HepG2 (cell line): ENCODE data around the gene IGFALS. TPM values are rescaled to one million over a fixed set of nuclear protein-coding genes. Genes with fewer than 3 reads are reported as not detected.

Experiments
- AFF4 ChIP-seq: sonication (generic); formaldehyde crosslinking; IDR thresholded peaks from 2 replicates; pipeline ENCODE4 v1.4.0; 2020; ENCODE audit warnings: missing genetic modification reagents
- AKNA ChIP-seq: sonication (generic); formaldehyde crosslinking; IDR thresholded peaks from 2 replicates; pipeline ENCODE4 v1.4.0; 2020; ENCODE audit warnings: missing genetic modification reagents, borderline replicate concordance
- KDM4B ChIP-seq: sonication (generic); formaldehyde crosslinking; IDR thresholded peaks from 2 replicates; pipeline ENCODE4 v1.4.0; 2020; ENCODE audit warnings: missing genetic modification reagents
- MED8 ChIP-seq: sonication (generic); formaldehyde crosslinking; IDR thresholded peaks from 2 replicates; pipeline ENCODE4 v1.8.1; 2023; ENCODE audit warnings: mild to moderate bottlenecking, missing genetic modification reagents; ENCODE audit not compliant: insufficient replicate concordance
- NR2F6 ChIP-seq, 2 experiments: IDR thresholded peaks; 2 replicates each; pipeline ENCODE4 v1.6.1; 2016; ENCODE audit warnings: antibody characterized with exemption in 1 of 2, mild to moderate bottlenecking in 1 of 2
- PAWR ChIP-seq: sonication (generic); formaldehyde crosslinking; IDR thresholded peaks from 2 replicates; pipeline ENCODE4 v1.4.0; 2020; ENCODE audit warnings: missing genetic modification reagents, mild to moderate bottlenecking, borderline replicate concordance
- SOX6 ChIP-seq, 2 experiments: fragments of 450-650 bp in 1 of 2; sonication (generic) in 1 of 2; formaldehyde crosslinking in 1 of 2; IDR thresholded peaks; 2 replicates each; pipeline versions ENCODE4 v1.4.0 to v1.6.1; 2017 to 2020; ENCODE audit warnings: antibody characterized with exemption in 1 of 2, mild to moderate bottlenecking in 1 of 2, missing genetic modification reagents in 1 of 2
- SRF ChIP-seq: IDR thresholded peaks from 2 replicates; pipeline ENCODE4 v1.6.1; 2011; ENCODE audit warnings: mild to moderate bottlenecking, low read depth, low read length, moderate library complexity
- SRSF9 ChIP-seq: fragments of 200-400 bp; formaldehyde crosslinking; IDR thresholded peaks from 2 replicates; pipeline ENCODE4 v1.6.1; 2018; ENCODE audit warnings: borderline replicate concordance, mild to moderate bottlenecking, low read depth, low read length; ENCODE audit not compliant: insufficient read depth, poor library complexity, severe bottlenecking
- ZNF362 ChIP-seq: sonication (generic); formaldehyde crosslinking; IDR thresholded peaks from 2 replicates; pipeline ENCODE4 v1.4.0; 2020; ENCODE audit warnings: missing genetic modification reagents, mild to moderate bottlenecking, borderline replicate concordance
- ZNF615 ChIP-seq: sonication (generic); formaldehyde crosslinking; IDR thresholded peaks from 2 replicates; pipeline ENCODE4 v1.5.0; 2020; ENCODE audit warnings: mild to moderate bottlenecking, missing genetic modification reagents, borderline replicate concordance
- polyA plus RNA-seq, 8 experiments: library from polyadenylated mRNA; depleted of rRNA in 3 of 8; stranded (reverse) in 7 of 8; unstranded in 1 of 8; fragments of >200 nt; fragmentation: Illumina TruSeq in 4 of 8; extraction: Trizol in 4 of 8; gene quantifications; 2 replicates each; pipeline versions ENCODE4 v1.2.1 to v1.2.3, GENCODE V29; 2011 to 2016; ENCODE audit warnings: low read depth in 4 of 8, missing spikeins in 1 of 8, mixed read lengths in 1 of 8; ENCODE audit not compliant: insufficient read depth in 1 of 8
- total RNA-seq, 5 experiments: library from RNA; depleted of rRNA; stranded (reverse); fragments of >200 nt; fragmentation: Illumina TruSeq; extraction: Trizol; gene quantifications; 2 replicates each; pipeline ENCODE4 v1.2.3, GENCODE V29; 2016; ENCODE audit warnings: low read depth in 1 of 5
- TF ChIP-seq, protein P1 (sequence below): sonication (generic); formaldehyde crosslinking; conservative IDR thresholded peaks from 2 replicates; pipeline ENCODE4 v1.4.0; 2020; ENCODE audit warnings: missing genetic modification reagents
- TF ChIP-seq, protein P2 (sequence below): sonication (generic); formaldehyde crosslinking; IDR thresholded peaks from 2 replicates; pipeline ENCODE4 v1.4.0; 2020; ENCODE audit warnings: missing genetic modification reagents, borderline replicate concordance

Gene IGFALS
- total and polyA plus RNA-seq, 2 of the 13 experiments (the other 11 are each of a cell fraction or from before 2014, with no cell fraction given): 0.34 to 2.4 TPM

DNA sequence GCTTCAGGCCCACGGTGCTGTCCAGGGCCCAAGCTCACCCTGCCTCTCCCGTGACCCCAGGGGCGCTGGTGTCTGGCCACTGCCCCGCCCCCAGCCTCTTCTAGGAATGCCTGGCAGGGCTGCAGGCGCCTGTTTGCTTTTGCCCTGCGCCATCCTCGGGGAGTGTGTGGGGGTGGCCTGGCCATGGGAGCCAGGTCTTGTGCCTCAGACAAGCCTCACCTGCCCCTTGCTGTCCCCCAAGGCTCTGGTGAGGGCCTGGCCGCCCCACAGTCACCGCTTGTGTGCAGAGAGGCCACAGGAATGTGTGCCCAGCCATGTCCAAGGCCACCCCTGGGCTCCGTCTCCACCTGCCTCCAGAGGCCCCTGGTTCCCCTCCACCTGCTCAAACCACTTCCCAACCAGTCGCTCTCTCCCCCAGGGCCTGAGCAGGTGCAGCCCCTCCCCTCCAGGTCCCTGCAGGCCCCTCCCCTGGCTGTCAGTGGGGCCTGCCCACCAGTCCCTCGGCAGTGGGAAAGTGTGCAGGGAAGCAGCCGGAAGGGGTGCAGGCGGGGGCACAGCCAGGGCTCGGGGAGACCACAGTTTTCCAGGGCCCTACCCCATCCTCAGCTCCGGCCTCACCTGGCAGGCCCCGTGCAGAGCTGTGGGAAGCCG is 841 bp upstream of the IGFALS start (continued):
- no peak for TF ChIP-seq AFF4 (CRISPR knock-in tag)
- TF ChIP-seq, protein P1, sequence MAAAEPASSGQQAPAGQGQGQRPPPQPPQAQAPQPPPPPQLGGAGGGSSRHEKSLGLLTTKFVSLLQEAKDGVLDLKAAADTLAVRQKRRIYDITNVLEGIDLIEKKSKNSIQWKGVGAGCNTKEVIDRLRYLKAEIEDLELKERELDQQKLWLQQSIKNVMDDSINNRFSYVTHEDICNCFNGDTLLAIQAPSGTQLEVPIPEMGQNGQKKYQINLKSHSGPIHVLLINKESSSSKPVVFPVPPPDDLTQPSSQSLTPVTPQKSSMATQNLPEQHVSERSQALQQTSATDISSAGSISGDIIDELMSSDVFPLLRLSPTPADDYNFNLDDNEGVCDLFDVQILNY: no peak
- peak; percentile 51; the same call in 1 of the 2 replicates for TF ChIP-seq KDM4B
- no peak for TF ChIP-seq SRSF9
- no peak for TF ChIP-seq MED8 (CRISPR knock-in tag)
- TF ChIP-seq SRF: no peak
- no peak for TF ChIP-seq ZNF615 (CRISPR knock-in tag)
- no peak for TF ChIP-seq PAWR
- peak; percentile 49 for TF ChIP-seq NR2F6 (IDR thresholded peaks at IDR 0.05)
- TF ChIP-seq NR2F6 (CRISPR knock-in tag; IDR thresholded peaks at IDR 0.05): peak; percentile 64; the same call in 1 of the 2 replicates
- TF ChIP-seq, protein P2, sequence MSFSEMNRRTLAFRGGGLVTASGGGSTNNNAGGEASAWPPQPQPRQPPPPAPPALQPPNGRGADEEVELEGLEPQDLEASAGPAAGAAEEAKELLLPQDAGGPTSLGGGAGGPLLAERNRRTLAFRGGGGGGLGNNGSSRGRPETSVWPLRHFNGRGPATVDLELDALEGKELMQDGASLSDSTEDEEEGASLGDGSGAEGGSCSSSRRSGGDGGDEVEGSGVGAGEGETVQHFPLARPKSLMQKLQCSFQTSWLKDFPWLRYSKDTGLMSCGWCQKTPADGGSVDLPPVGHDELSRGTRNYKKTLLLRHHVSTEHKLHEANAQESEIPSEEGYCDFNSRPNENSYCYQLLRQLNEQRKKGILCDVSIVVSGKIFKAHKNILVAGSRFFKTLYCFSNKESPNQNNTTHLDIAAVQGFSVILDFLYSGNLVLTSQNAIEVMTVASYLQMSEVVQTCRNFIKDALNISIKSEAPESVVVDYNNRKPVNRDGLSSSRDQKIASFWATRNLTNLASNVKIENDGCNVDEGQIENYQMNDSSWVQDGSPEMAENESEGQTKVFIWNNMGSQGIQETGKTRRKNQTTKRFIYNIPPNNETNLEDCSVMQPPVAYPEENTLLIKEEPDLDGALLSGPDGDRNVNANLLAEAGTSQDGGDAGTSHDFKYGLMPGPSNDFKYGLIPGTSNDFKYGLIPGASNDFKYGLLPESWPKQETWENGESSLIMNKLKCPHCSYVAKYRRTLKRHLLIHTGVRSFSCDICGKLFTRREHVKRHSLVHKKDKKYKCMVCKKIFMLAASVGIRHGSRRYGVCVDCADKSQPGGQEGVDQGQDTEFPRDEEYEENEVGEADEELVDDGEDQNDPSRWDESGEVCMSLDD (CRISPR knock-in tag): peak; percentile 32; the same call in 1 of the 2 replicates
- TF ChIP-seq ZNF362 (CRISPR knock-in tag): 0 out of 2 replicates have a peak, but pooled peaks have one; percentile 36
- TF ChIP-seq AKNA (CRISPR knock-in tag): no peak
- TF ChIP-seq SOX6 (IDR thresholded peaks at IDR 0.05): no peak
- peak; percentile 60 for TF ChIP-seq SOX6 (CRISPR knock-in tag; IDR thresholded peaks at IDR 0.05)
